ENCODE measurements around the gene LINC00305. TPM values are rescaled to one million over a fixed set of nuclear protein-coding genes. Genes with fewer than 3 reads are reported as not detected.

LINC00305 gene
- not detected in 5 replicates for total RNA-seq (2022; extraction: Qiagen RNA extraction; ENCODE audit: low read depth)

GRCh38 chr18:64148988-64149387 lies at the start of gene LINC00305:
LINC00305 (minus strand) TSS chr18:64149088.

Other genes with a start within 250 kb of the LINC00305 start
- not detected in 5 replicates for gene SERPINB10, start 241.1 kb downstream of the LINC00305 start, total RNA-seq (2022; extraction: Qiagen RNA extraction; ENCODE audit: low read depth)
- gene HMSD, start 199.8 kb downstream of the LINC00305 start, total RNA-seq (2022; extraction: Qiagen RNA extraction; ENCODE audit: low read depth) = 0.34 to 0.59 TPM (median 0.54 TPM) in 3 of 5 replicates, not detected in the others
- 9.3 to 12.5 TPM (median 10.9 TPM) in 5 replicates for gene SERPINB8, start 179.0 kb downstream of the LINC00305 start, total RNA-seq (2022; extraction: Qiagen RNA extraction; ENCODE audit: low read depth)